MM.1S (cell line): ENCODE measurements around the gene PLPP3.

ENCODE experiments used
- EZH2phosphoT487 ChIP-seq: fragments of 300-600 bp; sonication (generic); IDR thresholded peaks from 2 replicates; pipeline ENCODE4 v1.6.1; 2018; ENCODE audit warnings: antibody characterized with exemption, low read length
- TF ChIP-seq, protein P1 (sequence below): fragments of 300-600 bp; sonication (generic); IDR thresholded peaks from 2 replicates; pipeline ENCODE4 v1.5.1; 2016; ENCODE audit warnings: antibody characterized with exemption, low read length, mixed read lengths

DNA sequence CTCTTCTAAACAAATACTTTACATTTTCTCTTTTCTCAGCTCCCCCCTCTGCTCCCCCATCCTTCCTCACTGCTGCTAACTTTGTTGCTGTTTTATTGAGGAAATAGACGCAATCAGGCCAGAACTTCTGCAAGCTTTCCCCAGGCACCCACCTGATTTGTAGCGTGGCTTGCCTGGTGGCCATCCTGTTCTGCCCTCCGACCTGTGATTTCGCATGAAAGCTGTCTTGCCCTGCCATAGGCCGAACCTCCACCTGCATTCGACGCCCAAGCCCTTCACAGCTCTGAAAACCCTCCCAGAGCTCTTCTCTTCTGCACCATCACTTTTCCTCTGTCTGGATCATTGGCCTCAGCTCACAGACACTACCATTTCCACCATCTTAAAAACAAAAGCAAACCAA, 100.6 kb downstream of the PLPP3 start:
- TF ChIP-seq, protein P1, sequence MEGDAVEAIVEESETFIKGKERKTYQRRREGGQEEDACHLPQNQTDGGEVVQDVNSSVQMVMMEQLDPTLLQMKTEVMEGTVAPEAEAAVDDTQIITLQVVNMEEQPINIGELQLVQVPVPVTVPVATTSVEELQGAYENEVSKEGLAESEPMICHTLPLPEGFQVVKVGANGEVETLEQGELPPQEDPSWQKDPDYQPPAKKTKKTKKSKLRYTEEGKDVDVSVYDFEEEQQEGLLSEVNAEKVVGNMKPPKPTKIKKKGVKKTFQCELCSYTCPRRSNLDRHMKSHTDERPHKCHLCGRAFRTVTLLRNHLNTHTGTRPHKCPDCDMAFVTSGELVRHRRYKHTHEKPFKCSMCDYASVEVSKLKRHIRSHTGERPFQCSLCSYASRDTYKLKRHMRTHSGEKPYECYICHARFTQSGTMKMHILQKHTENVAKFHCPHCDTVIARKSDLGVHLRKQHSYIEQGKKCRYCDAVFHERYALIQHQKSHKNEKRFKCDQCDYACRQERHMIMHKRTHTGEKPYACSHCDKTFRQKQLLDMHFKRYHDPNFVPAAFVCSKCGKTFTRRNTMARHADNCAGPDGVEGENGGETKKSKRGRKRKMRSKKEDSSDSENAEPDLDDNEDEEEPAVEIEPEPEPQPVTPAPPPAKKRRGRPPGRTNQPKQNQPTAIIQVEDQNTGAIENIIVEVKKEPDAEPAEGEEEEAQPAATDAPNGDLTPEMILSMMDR = no peak
- TF ChIP-seq EZH2phosphoT487 = no peak
